ENCODE data around the gene ZNF880.

DNA sequence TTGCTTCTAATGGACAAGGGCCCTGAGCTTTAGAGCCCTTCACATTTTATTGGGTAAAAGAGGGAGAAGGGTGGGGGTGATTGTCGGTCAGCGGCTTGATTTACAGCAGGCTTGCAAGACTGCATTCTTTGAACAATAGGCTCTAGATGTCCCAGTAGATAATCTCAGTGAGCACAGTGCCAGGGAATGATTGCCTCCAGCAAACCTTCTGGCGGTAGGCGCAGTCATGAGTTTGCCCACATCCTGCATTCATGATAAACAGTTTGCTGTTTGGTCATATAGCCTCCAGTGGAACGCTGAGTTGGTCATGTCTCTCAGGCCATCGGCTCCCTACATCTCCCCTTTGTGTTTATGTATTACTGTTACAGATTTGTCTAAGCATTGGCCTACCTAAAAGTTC is 40.6 kb downstream of the ZNF880 start:
- TF ChIP-seq, protein P1, sequence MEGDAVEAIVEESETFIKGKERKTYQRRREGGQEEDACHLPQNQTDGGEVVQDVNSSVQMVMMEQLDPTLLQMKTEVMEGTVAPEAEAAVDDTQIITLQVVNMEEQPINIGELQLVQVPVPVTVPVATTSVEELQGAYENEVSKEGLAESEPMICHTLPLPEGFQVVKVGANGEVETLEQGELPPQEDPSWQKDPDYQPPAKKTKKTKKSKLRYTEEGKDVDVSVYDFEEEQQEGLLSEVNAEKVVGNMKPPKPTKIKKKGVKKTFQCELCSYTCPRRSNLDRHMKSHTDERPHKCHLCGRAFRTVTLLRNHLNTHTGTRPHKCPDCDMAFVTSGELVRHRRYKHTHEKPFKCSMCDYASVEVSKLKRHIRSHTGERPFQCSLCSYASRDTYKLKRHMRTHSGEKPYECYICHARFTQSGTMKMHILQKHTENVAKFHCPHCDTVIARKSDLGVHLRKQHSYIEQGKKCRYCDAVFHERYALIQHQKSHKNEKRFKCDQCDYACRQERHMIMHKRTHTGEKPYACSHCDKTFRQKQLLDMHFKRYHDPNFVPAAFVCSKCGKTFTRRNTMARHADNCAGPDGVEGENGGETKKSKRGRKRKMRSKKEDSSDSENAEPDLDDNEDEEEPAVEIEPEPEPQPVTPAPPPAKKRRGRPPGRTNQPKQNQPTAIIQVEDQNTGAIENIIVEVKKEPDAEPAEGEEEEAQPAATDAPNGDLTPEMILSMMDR (IDR thresholded peaks at IDR 0.05; ENCODE audit: insufficient read depth, low read length, poor library complexity, severe bottlenecking): no peak
- no peak for TF ChIP-seq EZH2phosphoT487 (conservative IDR thresholded peaks at IDR 0.05; ENCODE audit: low read length)
